A673 (cell line): ENCODE data around the gene TESPA1. TPM values are rescaled to one million over a fixed set of nuclear protein-coding genes. Genes with fewer than 3 reads are reported as not detected.

ENCODE experiments used
- BruUV-seq: library from RNA; stranded (reverse); fragments of 400-500 nt; replicated peaks from 2 replicates; lab custom pipeline; 2021; lab: Mats Ljungman, UMichigan
- CTCF ChIA-PET: fragments of 300-600 bp; sonication (Branson Sonifier 250); formaldehyde crosslinking; loops from one replicate; lab custom pipeline; 2022; ENCODE audit warnings: antibody characterized with exemption; lab: Charles Lee
- POLR2A ChIA-PET: fragments of 300-600 bp; sonication (Branson Sonifier 250); formaldehyde crosslinking; loops from one replicate; lab custom pipeline; 2022; ENCODE audit warnings: antibody characterized with exemption; ENCODE audit not compliant: low non-redundant PET; lab: Charles Lee
- DNase-seq: peaks from one replicate; pipeline ENCODE4 v3.0.0-alpha.2; 2015; ENCODE audit warnings: low spot score
- H3K27ac ChIP-seq: fragments of 200-600 bp; sonication (generic); 2 replicates; pipeline ENCODE4 v1.5.1; 2016; ENCODE audit warnings: mixed run types, low read depth, mild to moderate bottlenecking, mixed read lengths, antibody characterized with exemption, low read length; ENCODE audit not compliant: poor library complexity, severe bottlenecking
- H3K27me3 ChIP-seq: fragments of 200-600 bp; sonication (generic); replicated peaks from 2 replicates; pipeline ENCODE4 v1.6.1; 2017; ENCODE audit warnings: mixed run types, low read depth, mild to moderate bottlenecking, mixed read lengths, antibody characterized with exemption, low read length; ENCODE audit not compliant: insufficient read depth, poor library complexity
- H3K36me3 ChIP-seq: fragments of 200-600 bp; sonication (generic); 2 replicates; pipeline ENCODE4 v1.6.1; 2016; ENCODE audit warnings: mixed run types, mild to moderate bottlenecking, mixed read lengths, antibody characterized with exemption, low read length; ENCODE audit not compliant: insufficient read depth, poor library complexity, severe bottlenecking
- H3K4me1 ChIP-seq: fragments of 200-600 bp; sonication (generic); 2 replicates; pipeline ENCODE4 v1.6.1; 2017; ENCODE audit warnings: mixed run types, mild to moderate bottlenecking, mixed read lengths, antibody characterized with exemption, low read length; ENCODE audit not compliant: insufficient read depth, poor library complexity, severe bottlenecking
- H3K4me3 ChIP-seq: fragments of 200-600 bp; sonication (generic); 2 replicates; pipeline ENCODE4 v1.5.1; 2016; ENCODE audit warnings: low read depth, mixed run types, mild to moderate bottlenecking, mixed read lengths, low read length; ENCODE audit not compliant: poor library complexity, severe bottlenecking
- H3K9me3 ChIP-seq: fragments of 200-600 bp; sonication (generic); 2 replicates; pipeline ENCODE4 v1.6.1; 2016; ENCODE audit warnings: mixed run types, low read depth, mild to moderate bottlenecking, mixed read lengths, antibody characterized with exemption, low read length; ENCODE audit not compliant: poor library complexity, severe bottlenecking
- CTCF ChIP-seq: fragments of 300-800, 200-600 bp; sonication (generic); conservative IDR thresholded peaks from 2 replicates; pipeline ENCODE4 v1.5.1; 2017; ENCODE audit warnings: low read depth, mild to moderate bottlenecking, antibody characterized with exemption, low read length, moderate library complexity, mixed read lengths
- EZH2 ChIP-seq: fragments of 200-600 bp; sonication (generic); IDR thresholded peaks from 2 replicates; pipeline ENCODE4 v1.6.1; 2017; ENCODE audit warnings: borderline replicate concordance, low read depth, mild to moderate bottlenecking, mixed read lengths, antibody characterized with exemption, low read length; ENCODE audit not compliant: poor library complexity, severe bottlenecking
- intact Hi-C: fragments of 100-400 bp; cut with micrococcal nuclease; formaldehyde crosslinking; loops from one replicate; pipeline ENCODE4 v1.10.0; 2022; ENCODE audit not compliant: unreplicated experiment
- total RNA-seq: library from RNA; stranded (reverse); gene quantifications from 2 replicates; pipeline ENCODE4 v1.2.3, GENCODE V29; 2021

The TESPA1 gene
- total RNA-seq, 1 experiment from 2014 or later: not detected

- intact Hi-C loops: no loop called here
- no TSS peak for BruUV-seq
- DNase-seq: no peak
- Histone ChIP-seq H3K27me3 (no peaks in the 10 kb centered on the region), H3K9me3 (peaks cover 9% of the 10 kb centered on the region), H3K4me3 (no peak overlapping the region), H3K27ac (no peak overlapping the region), H3K4me1 (no peaks in the 10 kb centered on the region), H3K36me3 (no peaks in the 10 kb centered on the region)
- TF ChIP-seq CTCF (no peak), EZH2 (no peak)
- POLR2A ChIA-PET: no interaction called here
- CTCF ChIA-PET: no interaction called here
Measured at GRCh38 chr12:54929998-54930397, 54.6 kb downstream of the TESPA1 start.

GRCh38 chr12:54926246-54926645 lies 58.3 kb downstream of the TESPA1 start:
- H3K27me3 ChIP-seq: no peaks in the 10 kb centered on the region
- peaks cover 9% of the 10 kb centered on the region for H3K9me3 ChIP-seq
- TF ChIP-seq EZH2 (no peak), CTCF (no peak)
- H3K4me3 ChIP-seq: no peak overlapping the region
- intact Hi-C loops: no loop called here
- POLR2A ChIA-PET: no interaction called here
- no peaks in the 10 kb centered on the region for H3K4me1 ChIP-seq
- H3K36me3 ChIP-seq: no peaks in the 10 kb centered on the region
- CTCF ChIA-PET: no interaction called here
- DNase-seq: no peak
- H3K27ac ChIP-seq: no peak overlapping the region
- BruUV-seq: no TSS peak

- intact Hi-C loops: no loop called here
- Histone ChIP-seq H3K36me3 (no peaks in the 10 kb centered on the region), H3K9me3 (peaks cover 8% of the 10 kb centered on the region), H3K4me3 (no peak overlapping the region), H3K4me1 (no peaks in the 10 kb centered on the region), H3K27me3 (no peaks in the 10 kb centered on the region), H3K27ac (no peak overlapping the region)
- TF ChIP-seq CTCF: no peak
- no peak for TF ChIP-seq EZH2
- POLR2A ChIA-PET: no interaction called here
- no peak for DNase-seq
- no TSS peak for BruUV-seq
- CTCF ChIA-PET: no interaction called here
Measured at GRCh38 chr12:54924972-54925707, 59.4 kb downstream of the TESPA1 start.
